GM12878 (cell line): ENCODE results near the gene WDR26. TPM values are rescaled to one million over a fixed set of nuclear protein-coding genes. Genes with fewer than 3 reads are reported as not detected.

Experiments
- ATAC-seq: fragments of 200-7000 bp; cut with Tn5 transposase; 3 replicates; pipeline ENCODE4 v1.9.1; 2020; ENCODE audit warnings: mild to moderate bottlenecking, moderate library complexity
- BruUV-seq: library from RNA; stranded (reverse); fragments of 400-500 nt; replicated peaks from 2 replicates; lab custom pipeline; 2021; lab: Mats Ljungman, UMichigan
- CTCF ChIA-PET: fragments of 300-600 bp; sonication (Branson Sonifier 250); formaldehyde crosslinking; extraction: SDS; loops from one replicate; lab custom pipeline; 2021; ENCODE audit warnings: inconsistent platforms; lab: Yijun Ruan, JAX
- POLR2A ChIA-PET: fragments of 350-600 bp; formaldehyde crosslinking; extraction: SDS; loops from one replicate; lab custom pipeline; 2021; ENCODE audit warnings: inconsistent platforms; lab: Charles Lee
- RAD21 ChIA-PET: fragments of 300-600 bp; sonication (Branson Sonifier 250); formaldehyde crosslinking; loops from one replicate; lab custom pipeline; 2023; ENCODE audit warnings: antibody characterized with exemption; ENCODE audit not compliant: unreplicated experiment; lab: Charles Lee
- SMC1A ChIA-PET: fragments of 300-600 bp; sonication (Branson Sonifier 250); formaldehyde crosslinking; loops from one replicate; lab custom pipeline; 2023; ENCODE audit not compliant: unreplicated experiment, uncharacterized antibody; lab: Charles Lee
- DNase-seq: peaks from one replicate; pipeline ENCODE4 v3.0.0-alpha.2; 2011; ENCODE audit warnings: low read depth, low spot score
- FAIRE-seq: peaks from 3 replicates; lab custom pipeline; 2011; peaks lifted over from hg19 to GRCh38; lab: Jason Lieb, UNC
- H2AFZ ChIP-seq: 2 replicates; pipeline ENCODE4 v1.6.0; 2011; ENCODE audit warnings: low read depth, low read length, control low read depth; ENCODE audit not compliant: control insufficient read depth
- H3K27ac ChIP-seq: 2 replicates; pipeline ENCODE4 v1.5.1; 2011; ENCODE audit warnings: control low read depth; ENCODE audit not compliant: control insufficient read depth, insufficient read depth
- H3K27me3 ChIP-seq, 2 experiments: replicated peaks in 1 of 2; 2 replicates each; pipeline versions ENCODE4 v1.6.0 to v1.6.1; 2011; ENCODE audit warnings: low read length in 1 of 2; ENCODE audit not compliant: control insufficient read depth in 2 of 2, insufficient read depth in 2 of 2
- H3K36me3 ChIP-seq, 2 experiments: 2 replicates each; pipeline ENCODE4 v1.5.1; 2011; ENCODE audit warnings: low read length in 1 of 2; ENCODE audit not compliant: control insufficient read depth in 2 of 2, insufficient read depth in 2 of 2
- H3K4me1 ChIP-seq: 2 replicates; pipeline ENCODE4 v1.6.1; 2011; ENCODE audit warnings: mild to moderate bottlenecking, low read length, moderate library complexity, mixed read lengths; ENCODE audit not compliant: control insufficient read depth, insufficient read depth
- H3K4me2 ChIP-seq: 2 replicates; pipeline ENCODE4 v1.6.0; 2011; ENCODE audit warnings: control low read depth; ENCODE audit not compliant: control insufficient read depth, insufficient read depth
- H3K4me3 ChIP-seq: fragments of 200-600 bp; sonication (generic); 2 replicates; pipeline ENCODE4 v1.5.1; 2016
- H3K79me2 ChIP-seq: 2 replicates; pipeline ENCODE4 v1.6.0; 2011; ENCODE audit warnings: low read length; ENCODE audit not compliant: control insufficient read depth, insufficient read depth
- H3K9ac ChIP-seq: 2 replicates; pipeline ENCODE4 v1.8.0; 2011; ENCODE audit warnings: low read length, control low read depth, mixed read lengths; ENCODE audit not compliant: control insufficient read depth, insufficient read depth
- H3K9me3 ChIP-seq: replicated peaks from 3 replicates; pipeline ENCODE4 v1.5.1; 2011; ENCODE audit warnings: mild to moderate bottlenecking, low read length; ENCODE audit not compliant: control insufficient read depth, insufficient read depth
- H4K20me1 ChIP-seq: 2 replicates; pipeline ENCODE4 v1.6.0; 2011; ENCODE audit not compliant: control insufficient read depth, insufficient read depth
- ATF7 ChIP-seq: fragments of 450-650 bp; IDR thresholded peaks from 2 replicates; pipeline ENCODE4 v1.6.1; 2016; ENCODE audit warnings: low read depth, mild to moderate bottlenecking
- CUX1 ChIP-seq: IDR thresholded peaks from 2 replicates; pipeline ENCODE4 v1.6.1; 2012; ENCODE audit warnings: improper control_type of control experiment, low read depth, low read length; ENCODE audit not compliant: insufficient replicate concordance
- EP300 ChIP-seq, 2 experiments: fragments of 150-350 bp in 1 of 2; IDR thresholded peaks; 2 replicates each; pipeline ENCODE4 v1.6.1; 2011 to 2012; ENCODE audit warnings: low read depth in 2 of 2, low read length in 2 of 2, borderline replicate concordance in 1 of 2, improper control_type of control experiment in 1 of 2, inconsistent platforms in 1 of 2; ENCODE audit not compliant: control insufficient read depth in 1 of 2
- ETV6 ChIP-seq, 2 experiments: fragments of 450-650 bp in 1 of 2; IDR thresholded peaks in 1 of 2; conservative IDR thresholded peaks in 1 of 2; 2 replicates each; pipeline ENCODE4 v1.6.1; 2014; ENCODE audit warnings: antibody characterized with exemption in 1 of 2, borderline replicate concordance in 1 of 2, low read depth in 1 of 2, mild to moderate bottlenecking in 1 of 2, moderate library complexity in 1 of 2
- IRF4 ChIP-seq: IDR thresholded peaks from 2 replicates; pipeline ENCODE4 v1.6.1; 2011; ENCODE audit warnings: low read depth, low read length
- RAD51 ChIP-seq: fragments of 450-650 bp; IDR thresholded peaks from 2 replicates; pipeline ENCODE4 v1.6.1; 2016; ENCODE audit warnings: moderate library complexity, mild to moderate bottlenecking, inconsistent platforms
- RELB ChIP-seq: fragments of 450-650 bp; IDR thresholded peaks from 2 replicates; pipeline ENCODE4 v1.6.1; 2017; ENCODE audit warnings: low read depth, mild to moderate bottlenecking, moderate library complexity
- SIN3A ChIP-seq: IDR thresholded peaks from 2 replicates; pipeline ENCODE4 v1.6.1; 2012; ENCODE audit warnings: low read depth, low read length, improper control_type of control experiment
- SPI1 ChIP-seq: IDR thresholded peaks from 2 replicates; pipeline ENCODE4 v1.6.1; 2011; ENCODE audit warnings: low read depth, mild to moderate bottlenecking, low read length, moderate library complexity, borderline replicate concordance; ENCODE audit not compliant: insufficient read depth
- WGBS: methylation state at CpG from one replicate; pipeline ENCODE4 v1.1.6; 2016; ENCODE audit warnings: low lambda C conversion rate; ENCODE audit not compliant: insufficient replicate concordance, insufficient coverage; ENCODE audit errors: missing lambda C conversion rate; 5-methylcytosine and 5-hydroxymethylcytosine counted together
- in situ Hi-C: fragments of 300-500 bp; cut with MboI; formaldehyde crosslinking; loops from 9 replicates; pipeline ENCODE4 v1.14.3; 2018; ENCODE audit warnings: mixed read lengths
- intact Hi-C: fragments of 100-400 bp; cut with micrococcal nuclease; formaldehyde crosslinking; loops from one replicate; pipeline ENCODE4 v1.14.2; 2022; ENCODE audit not compliant: unreplicated experiment
- polyA plus RNA-seq, 11 experiments: library from polyadenylated mRNA; depleted of rRNA in 4 of 11; unstranded in 6 of 11; stranded (reverse) in 5 of 11; fragments of >200 nt; fragmentation: Nextera tagmentation in 4 of 11; fragmentation: Illumina TruSeq in 1 of 11; extraction: Ambion mirVana in 4 of 11; extraction: Trizol in 1 of 11; gene quantifications; 1 replicate in 1 of 11; 2 replicates in 10 of 11; pipeline versions ENCODE4 v1.2.1 to v1.2.3, GENCODE V29; 2011 to 2016; ENCODE audit warnings: inconsistent platforms in 2 of 11, missing spikeins in 2 of 11, low read depth in 1 of 11
- total RNA-seq, 4 experiments: library from RNA; depleted of rRNA in 3 of 4; stranded (reverse); fragments of >200 nt in 3 of 4; fragmentation: Illumina TruSeq in 1 of 4; extraction: Trizol in 1 of 4; gene quantifications; 2 replicates each; pipeline versions ENCODE4 v1.2.1 to v1.2.3, GENCODE V29; 2013 to 2021
- TF ChIP-seq, protein P1 (sequence below): IDR thresholded peaks from 2 replicates; pipeline ENCODE4 v1.6.1; 2012; ENCODE audit warnings: low read length, inconsistent platforms

The WDR26 gene
- total and polyA plus RNA-seq, 10 of the 15 experiments (the other 5 are each of a cell fraction or from before 2014, with no cell fraction given) = 6.6 to 47.0 (median 24.4) TPM

GRCh38 chr1:224430511-224431113, 4.0 kb downstream of the WDR26 start:
- peaks cover 0 to 9% of the 10 kb centered on the region in 2 experiments; a peak in 1 of 4 replicates for H3K36me3 ChIP-seq
- BruUV-seq = TSS peak; percentile 11
- peak overlapping the region; percentile 58; the same call in 1 of the 2 replicates for H3K27ac ChIP-seq
- TF ChIP-seq ETV6 (conservative IDR thresholded peaks at IDR 0.05 in 1 of 2, IDR thresholded peaks at IDR 0.05 in 1 of 2; ENCODE audit: borderline replicate concordance in 1 of 2, low read depth in 1 of 2) (no peak), SIN3A (peak; percentile 78), IRF4 (no peak), CUX1 (peak; percentile 55), RELB (peak; percentile 10; the same call in 1 of the 2 replicates), RAD51 (no peak), EP300 (IDR thresholded peaks at IDR 0.05; ENCODE audit: borderline replicate concordance in 1 of 2, control insufficient read depth in 1 of 2, low read depth in 2 of 2, low read length in 2 of 2) (no peak), SPI1 (peak; percentile 33; the same call in 1 of the 2 replicates), ATF7 (peak; percentile 54)
- TF ChIP-seq, protein P1, sequence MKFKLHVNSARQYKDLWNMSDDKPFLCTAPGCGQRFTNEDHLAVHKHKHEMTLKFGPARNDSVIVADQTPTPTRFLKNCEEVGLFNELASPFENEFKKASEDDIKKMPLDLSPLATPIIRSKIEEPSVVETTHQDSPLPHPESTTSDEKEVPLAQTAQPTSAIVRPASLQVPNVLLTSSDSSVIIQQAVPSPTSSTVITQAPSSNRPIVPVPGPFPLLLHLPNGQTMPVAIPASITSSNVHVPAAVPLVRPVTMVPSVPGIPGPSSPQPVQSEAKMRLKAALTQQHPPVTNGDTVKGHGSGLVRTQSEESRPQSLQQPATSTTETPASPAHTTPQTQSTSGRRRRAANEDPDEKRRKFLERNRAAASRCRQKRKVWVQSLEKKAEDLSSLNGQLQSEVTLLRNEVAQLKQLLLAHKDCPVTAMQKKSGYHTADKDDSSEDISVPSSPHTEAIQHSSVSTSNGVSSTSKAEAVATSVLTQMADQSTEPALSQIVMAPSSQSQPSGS = peak; percentile 29; the same call in 1 of the 2 replicates

More at GRCh38 chr1:224430511-224431113, 4.0 kb downstream of the WDR26 start:
- ChIA-PET SMC1A (interaction anchor here (0.6 to 2.9 kb wide), 14 partner anchors 12 to 492 kb away, joined by 3 to 24 read pairs (median 4); no protein-coding TSS in a partner anchor), RAD21 (interaction anchor here (0.6 to 2.9 kb wide), 9 partner anchors 11 to 492 kb away, joined by 3 to 15 read pairs (median 4); partner anchors contain the start of gene NVL), CTCF (interaction anchor here (0.5 to 7.7 kb wide), 6 partner anchors 23 to 83 kb away, joined by 3 to 48 read pairs (median 3); no protein-coding TSS in a partner anchor), POLR2A (interaction anchor here (1.0 to 1.3 kb wide), 4 partner anchors 14 to 73 kb away, joined by 3 to 7 read pairs (median 3); partner anchors contain the start of gene CNIH4)
- intact Hi-C loops = no loop called here
- DNase-seq (no peak), FAIRE-seq (no peak), ATAC-seq (peak; percentile 16; the same call in 1 of the 3 replicates)
- H3K27me3 ChIP-seq = no peaks in the 10 kb centered on the region
- 29% methylated on average over 2 of the region's 2 CpGs for WGBS
- H4K20me1 ChIP-seq = 0 out of 2 replicates have a peak, but pooled peaks cover 8% of the 10 kb centered on the region
- peaks cover 13% of the 10 kb centered on the region for H3K4me1 ChIP-seq
- H3K4me3 ChIP-seq = peak overlapping the region; percentile 73
- no peak overlapping the region for H2AFZ ChIP-seq
- H3K9ac ChIP-seq = no peak overlapping the region
- in situ Hi-C loops = no loop called here
- H3K79me2 ChIP-seq = peaks cover 76% of the 10 kb centered on the region
- no peaks in the 10 kb centered on the region for H3K9me3 ChIP-seq
- H3K4me2 ChIP-seq = peak overlapping the region; percentile 75
